Measurements from ENCODE around the gene TBL1Y.

TBL1Y gene

DNA sequence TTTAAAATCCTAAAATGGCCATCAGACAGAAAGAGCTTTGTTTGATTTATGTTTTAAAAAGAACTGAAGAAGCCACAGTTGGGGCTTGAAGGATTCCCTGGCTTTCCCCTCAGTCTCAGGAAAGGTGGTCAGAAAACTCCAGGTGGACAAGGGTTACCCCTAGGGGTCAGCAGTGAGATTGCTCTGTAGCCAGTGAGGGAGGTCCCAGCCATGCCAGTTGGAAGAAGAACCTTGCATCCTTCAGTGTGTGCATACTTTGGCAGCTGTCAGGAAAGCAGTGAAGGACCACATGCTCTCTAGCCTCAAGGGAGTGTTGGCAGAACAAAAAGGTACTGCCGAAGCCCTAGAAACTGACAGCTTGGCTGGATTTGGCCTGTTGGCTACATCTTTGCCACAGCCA is 182.3 kb downstream of the TBL1Y start:
- DNase-seq: no peak

DNA sequence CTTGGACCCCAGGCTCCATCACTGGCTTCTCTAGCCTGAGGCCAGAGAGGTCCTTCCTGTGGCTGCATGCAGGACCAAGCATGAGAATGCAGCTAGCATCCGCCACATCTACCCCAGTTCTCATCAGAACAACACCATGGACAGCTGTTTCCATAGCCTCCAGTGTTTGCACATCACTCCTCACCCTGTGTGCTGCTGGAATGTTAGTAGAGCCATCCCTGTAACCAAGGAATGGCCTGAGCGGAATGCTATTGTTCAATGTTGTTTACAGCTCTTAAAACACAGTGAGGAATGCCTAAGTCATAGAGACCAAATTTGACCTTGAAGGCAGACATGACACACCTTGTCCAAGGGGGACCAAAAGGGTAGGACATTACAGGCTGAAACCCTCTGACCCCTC is 183.9 kb downstream of the TBL1Y start:
- no peak for DNase-seq

DNA sequence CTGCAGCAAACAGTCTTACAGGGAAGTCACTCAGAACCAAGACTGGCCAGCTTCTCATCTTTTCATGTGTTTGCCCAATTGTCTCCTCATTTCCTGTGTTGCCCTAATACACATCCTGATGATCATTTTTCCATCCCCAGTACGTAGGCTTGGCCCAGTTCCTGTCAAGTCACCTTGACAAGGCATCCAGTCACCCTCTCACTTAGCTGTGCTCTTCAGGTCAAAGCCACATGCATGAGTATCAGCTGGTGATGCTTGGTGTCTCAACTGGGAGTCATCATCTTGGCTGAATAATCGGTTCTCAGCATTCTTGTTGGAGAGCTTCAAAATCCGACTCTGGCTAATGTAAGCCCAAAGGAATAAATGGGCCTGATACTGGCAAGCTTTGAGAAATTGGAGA is 186.5 kb downstream of the TBL1Y start:
- no peak for DNase-seq

DNA sequence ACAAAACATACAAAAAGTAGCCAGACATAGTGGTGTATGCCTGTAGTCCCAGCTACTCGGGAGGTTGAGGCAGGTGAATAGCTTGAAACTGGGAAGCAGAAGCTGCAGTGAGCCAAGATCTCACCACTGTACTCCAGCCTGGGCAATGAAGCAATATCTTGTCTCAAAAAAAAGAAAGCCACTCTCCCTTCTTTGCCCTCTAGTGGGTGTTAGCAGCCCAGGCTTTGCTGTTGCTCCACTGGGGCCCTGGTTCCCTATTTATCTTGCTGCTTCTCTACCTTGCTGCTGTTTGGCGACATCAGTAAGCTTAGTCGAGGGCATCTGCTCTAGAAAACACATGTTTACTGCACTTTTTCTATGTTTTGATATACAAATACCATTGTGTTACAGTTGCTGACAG is 189.2 kb downstream of the TBL1Y start:
- DNase-seq: no peak

DNA sequence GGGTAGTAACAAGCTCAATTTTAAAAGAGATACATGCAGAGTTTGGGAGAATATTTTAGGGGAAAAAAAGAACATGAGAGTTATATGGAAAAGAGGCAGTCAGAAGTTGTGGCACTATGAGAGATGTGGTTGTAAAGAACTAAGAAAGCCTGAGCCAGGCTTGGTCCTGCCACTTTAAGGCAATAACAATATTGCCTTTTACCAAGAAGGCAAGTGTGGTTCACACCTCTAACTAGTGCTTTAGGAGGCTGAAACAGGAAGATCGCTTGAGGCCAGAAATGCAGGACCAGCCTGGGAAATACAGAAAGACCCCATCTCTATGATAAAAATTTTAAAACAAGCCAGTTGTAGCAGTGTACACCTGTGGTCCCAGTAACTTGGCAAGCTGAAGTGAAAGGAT is 192.2 kb downstream of the TBL1Y start:
- DNase-seq: no peak

DNA sequence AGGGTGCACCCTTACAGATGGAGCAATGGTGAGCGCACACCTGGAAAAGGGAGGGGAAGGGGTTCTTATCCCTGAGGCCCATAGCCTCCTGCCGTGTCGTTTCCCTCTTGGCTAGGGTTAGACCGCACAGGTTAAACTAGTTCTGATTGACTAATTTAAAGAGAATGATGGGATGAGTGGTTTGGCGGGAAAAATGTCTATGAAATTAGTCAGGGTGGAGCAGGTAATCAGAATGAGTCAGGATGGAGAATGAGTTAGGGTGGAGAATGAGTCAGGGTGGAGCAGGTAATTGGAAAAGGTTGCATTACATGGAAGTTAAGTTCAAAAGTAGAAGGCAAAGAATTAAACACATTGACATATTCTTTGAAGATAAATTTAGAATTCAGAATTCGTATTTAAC is 196.7 kb downstream of the TBL1Y start:
- DNase-seq: no peak

DNA sequence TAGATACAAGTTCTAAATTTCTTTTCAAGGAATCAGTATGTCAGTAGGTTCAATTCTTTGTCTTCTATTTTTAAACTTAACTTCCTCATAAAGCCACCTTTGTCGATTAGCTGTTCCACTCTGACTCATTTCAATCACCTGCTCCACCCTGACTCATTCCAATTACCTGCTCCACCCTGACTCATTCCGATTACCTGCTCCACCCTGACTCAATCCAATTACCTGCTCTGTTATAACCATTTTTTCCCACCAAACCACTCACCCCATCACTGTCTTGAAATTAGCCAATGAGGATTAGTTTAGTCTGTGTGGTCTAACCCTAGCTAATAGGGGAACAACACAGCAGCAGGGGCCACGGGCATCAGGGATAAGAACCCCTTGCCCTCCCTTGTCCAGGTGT is 199.6 kb downstream of the TBL1Y start:
- no peak for DNase-seq

DNA sequence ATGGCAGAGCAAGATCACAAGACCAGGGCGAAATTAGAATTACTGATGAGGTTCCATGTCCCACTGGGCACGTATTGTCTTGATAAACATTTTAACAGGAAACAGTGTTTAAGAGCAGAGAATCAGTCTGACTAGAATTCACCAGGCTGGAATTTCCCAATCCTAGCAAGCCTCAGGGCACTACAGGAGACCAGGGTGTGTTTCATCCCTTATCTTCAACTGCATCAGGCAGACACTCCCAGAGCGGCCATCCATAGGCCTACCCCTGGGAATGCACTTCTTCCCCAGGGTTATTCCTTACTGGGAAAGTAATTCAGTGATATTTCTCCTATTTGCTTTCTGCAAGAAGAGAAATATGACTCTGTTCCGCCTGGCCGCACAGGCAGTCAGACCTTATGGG is 205.4 kb downstream of the TBL1Y start:
- DNase-seq: no peak

DNA sequence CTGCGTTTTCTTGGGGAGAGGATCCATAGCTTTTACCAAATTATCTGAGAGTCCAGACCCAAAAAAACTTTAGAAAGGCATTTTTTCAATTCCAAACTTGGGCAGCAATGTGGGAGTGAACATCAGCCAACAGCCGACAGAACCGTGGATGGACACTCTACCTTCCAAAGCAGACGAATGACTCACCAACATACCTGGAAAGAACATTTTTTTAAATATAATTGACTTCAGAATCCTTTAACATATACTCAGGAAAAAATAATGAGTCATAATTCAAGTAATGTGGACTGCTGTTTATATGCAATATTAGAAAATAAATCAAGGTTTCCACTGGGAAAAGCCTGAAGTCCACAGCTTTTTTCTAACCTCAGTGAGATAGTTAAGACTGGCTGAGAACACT is 211.7 kb downstream of the TBL1Y start:
- no peak for DNase-seq

DNA sequence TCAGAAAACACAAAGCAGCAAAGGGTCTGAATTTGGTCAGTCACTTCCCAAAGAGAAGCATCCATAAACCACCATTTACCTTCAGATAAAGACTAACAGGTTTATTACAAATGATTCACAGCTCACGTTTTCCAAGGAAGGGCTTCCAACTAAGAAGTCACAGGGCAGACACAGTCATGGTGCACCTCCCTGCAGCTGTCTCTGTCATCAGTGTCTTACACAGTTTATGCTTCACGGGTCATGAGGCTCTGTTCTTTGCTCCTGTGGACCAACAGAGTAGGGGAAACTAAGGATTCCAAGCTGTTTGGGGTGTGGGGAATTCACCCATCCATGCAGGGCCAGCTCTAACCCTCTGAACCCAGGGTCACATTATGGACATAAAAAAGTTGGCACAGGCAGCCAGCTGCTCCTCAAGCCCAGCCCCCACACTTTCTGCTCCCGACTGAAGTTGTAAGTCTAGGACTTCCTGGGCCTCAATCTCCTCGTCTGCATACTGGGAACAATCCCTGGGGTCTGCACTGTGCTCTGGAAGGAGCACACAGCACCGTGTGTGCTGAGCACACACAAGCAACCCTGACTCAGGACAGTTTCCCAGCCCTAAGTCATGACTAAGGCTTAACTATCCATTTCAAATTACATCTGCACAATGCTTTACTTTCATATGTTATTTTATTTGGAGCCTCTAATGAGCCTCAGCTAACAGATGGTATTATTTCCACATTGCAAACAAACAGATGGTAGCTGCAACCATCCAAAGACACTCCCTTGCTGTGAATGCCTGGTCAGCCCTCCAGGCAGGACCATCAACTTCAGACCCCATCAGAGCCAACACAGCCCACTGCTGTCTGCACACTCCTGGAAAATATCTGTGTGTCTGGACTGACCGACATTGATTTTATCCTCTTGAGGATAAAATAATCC is 214.9 kb downstream of the TBL1Y start:
- no peak for DNase-seq

DNA sequence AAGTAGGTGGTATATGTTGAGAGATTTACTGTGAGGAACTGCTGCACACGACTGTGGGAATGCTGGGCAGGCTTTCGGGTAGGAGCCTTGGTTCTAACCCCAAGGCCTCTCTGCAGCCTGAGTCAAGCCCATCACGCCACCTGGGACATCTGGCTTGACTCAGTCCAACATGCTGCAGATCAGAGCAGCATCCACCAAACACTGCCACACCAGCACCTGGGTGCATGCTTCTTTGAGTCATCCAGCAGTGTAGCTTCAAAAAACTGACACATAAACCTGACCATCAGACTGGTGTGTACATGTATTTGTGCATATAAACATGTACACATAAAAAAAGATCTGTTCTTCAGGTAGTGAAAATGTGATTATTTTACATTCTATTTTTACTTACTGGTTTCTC is 217.7 kb downstream of the TBL1Y start:
- no peak for DNase-seq
